OCI-LY7 (cell line): Measurements from ENCODE around the gene MAL.

Source experiments
- CTCF ChIP-seq: fragments of 200-600 bp; sonication (generic); conservative IDR thresholded peaks from 2 replicates; pipeline ENCODE4 v1.5.1; 2014; ENCODE audit warnings: mild to moderate bottlenecking, antibody characterized with exemption, low read length, moderate library complexity, mixed read lengths
- EZH2phosphoT487 ChIP-seq: fragments of 200-600 bp; sonication (generic); IDR thresholded peaks from 2 replicates; pipeline ENCODE4 v1.6.1; 2018; ENCODE audit warnings: low read depth, borderline replicate concordance, mild to moderate bottlenecking, mixed run types, antibody characterized with exemption, low read length, moderate library complexity, mixed read lengths

- TF ChIP-seq CTCF (no peak), EZH2phosphoT487 (no peak)
These were observed 52.5 kb downstream of the MAL start for GRCh38 chr2:95077861-95078603.
